ENCODE results near the gene SLC25A22. TPM values are rescaled to one million over a fixed set of nuclear protein-coding genes. Genes with fewer than 3 reads are reported as not detected.

The SLC25A22 gene
- total RNA-seq, 1 donor from 2014 or later: 3.4 TPM

DNA sequence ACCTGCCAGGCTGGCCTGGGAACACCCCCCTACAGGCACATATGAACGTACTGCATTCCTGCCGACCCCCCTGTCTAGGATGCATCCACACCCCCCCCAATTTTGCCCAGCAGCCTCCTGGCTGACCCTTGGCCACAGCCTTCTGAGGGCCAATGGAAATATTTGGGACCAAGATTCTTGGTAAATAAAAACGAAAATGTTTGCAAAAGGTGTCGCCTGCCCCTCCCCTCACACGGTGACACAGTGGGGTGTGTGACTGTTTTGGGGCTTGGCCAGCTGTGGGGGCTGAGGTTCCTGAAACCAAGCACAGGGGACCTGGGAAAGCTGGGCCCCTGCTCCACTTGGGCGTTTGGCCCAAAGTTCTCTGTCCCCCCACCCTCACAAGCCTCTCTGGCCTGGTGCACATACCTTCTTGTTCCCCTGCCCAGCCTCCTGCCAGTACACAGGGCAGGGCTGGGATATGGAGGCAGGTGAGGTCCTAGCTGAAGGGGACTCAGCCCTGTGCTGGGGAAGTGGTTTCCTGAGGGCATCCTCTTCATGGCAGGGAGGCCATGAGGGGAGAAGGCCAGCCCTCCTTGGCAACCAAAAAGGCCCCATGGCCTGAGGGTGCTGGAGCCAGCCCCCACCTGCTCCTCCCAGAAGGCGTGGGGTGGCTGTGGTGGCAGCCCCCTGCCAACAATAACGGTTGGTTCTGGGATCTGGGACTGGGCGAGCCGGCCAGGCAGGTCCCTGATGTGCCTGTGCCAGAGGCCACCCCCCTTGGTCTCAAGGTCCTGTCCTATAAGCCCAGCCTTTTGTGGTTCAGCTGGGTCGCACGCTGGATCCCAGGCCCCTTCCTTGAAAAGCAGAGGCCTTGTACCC, 27.5 kb upstream of the SLC25A22 start:
- ATAC-seq (ENCODE audit: poor library complexity) (no peak), DNase-seq (no peak)
- intact Hi-C loops (cut with DNase I): no loop called here

DNA sequence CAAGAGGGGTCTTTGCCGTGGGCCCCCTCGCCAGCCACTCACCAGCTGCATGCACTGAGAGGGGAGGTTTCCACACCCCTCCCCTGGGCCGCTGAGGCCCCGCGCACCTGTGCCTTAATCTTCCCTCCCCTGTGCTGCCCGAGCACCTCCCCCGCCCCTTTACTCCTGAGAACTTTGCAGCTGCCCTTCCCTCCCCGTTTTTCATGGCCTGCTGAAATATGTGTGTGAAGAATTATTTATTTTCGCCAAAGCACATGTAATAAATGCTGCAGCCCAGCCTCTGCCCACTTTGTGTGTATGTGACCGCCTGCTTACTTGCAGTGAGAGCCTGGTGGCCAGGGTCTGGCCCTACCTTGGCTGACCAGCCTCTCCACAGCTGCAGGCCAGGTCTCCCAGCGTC, 26.9 kb upstream of the SLC25A22 start:
- DNase-seq (no peak), ATAC-seq (ENCODE audit: poor library complexity) (no peak)
- intact Hi-C loops (cut with DNase I): no loop called here

DNA sequence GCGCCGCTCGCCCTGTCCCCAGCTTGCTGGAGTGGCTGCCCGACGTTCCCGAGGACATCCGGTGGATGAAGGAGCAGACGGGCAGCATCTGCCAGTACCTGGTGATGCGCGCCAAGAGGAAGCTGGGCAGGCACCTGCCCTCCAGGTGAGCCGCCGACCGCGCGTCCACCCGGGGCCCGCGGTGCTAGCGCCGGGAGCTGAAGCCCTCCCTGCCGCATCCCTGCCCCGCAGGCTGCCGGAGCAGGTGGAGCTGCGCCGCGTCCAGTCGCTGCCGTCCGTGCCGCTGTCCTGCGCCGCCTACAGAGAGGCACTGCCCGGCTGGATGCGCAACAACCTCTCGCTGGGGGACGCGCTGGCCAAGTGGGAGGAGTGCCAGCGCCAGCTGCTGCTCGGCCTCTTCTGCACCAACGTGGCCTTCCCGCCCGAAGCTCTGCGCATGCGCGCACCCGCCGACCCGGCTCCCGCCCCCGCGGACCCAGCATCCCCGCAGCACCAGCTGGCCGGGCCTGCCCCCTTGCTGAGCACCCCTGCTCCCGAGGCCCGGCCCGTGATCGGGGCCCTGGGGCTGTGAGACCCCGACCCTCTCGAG, 26.3 kb upstream of the SLC25A22 start:
- ATAC-seq (ENCODE audit: poor library complexity) (no peak), DNase-seq (no peak)
- intact Hi-C loops (cut with DNase I): no loop called here

DNA sequence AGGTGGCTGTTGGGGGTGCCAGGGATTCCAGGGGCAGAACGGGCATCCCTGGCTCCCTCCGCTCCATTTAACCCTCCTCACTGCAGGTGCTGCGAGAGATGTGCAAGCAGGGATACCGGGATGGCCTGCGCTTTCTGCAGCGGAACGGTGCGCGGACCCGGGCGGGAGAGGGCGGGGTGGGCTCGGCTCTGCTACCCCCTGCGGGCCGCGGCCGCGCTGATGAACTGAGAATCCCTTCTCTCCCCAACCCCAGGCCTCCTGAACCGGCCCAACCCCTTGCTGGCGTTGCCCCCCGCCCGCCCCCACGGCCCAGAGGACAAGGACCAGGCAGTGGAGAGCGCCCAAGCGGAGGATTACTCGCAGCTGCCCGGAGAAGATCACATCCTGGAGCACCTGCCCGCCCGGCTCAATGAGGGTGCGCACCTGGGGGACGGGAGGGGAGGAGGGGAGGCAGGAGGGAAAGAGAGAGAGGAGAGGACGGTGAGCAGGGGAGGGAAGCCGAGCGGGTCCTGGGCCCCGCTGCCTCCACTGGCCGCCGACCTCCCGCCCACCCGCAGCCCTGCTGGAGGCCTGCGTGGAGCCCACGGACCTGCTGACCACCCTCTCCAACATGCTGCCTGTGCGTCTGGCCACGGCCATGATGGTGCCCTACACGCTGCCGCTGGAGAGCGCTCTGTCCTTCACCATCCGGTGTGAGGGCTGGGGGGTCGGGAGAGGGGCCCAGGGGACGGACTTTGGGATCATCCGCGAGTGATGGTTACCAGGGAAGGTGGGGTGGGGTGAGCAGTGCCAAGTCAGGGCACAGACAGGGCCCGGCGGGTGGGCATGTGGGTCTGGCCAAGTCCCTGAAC, 25.6 kb upstream of the SLC25A22 start:
- intact Hi-C loops (cut with DNase I): no loop called here
- ATAC-seq (ENCODE audit: poor library complexity): no peak
- DNase-seq: no peak

DNA sequence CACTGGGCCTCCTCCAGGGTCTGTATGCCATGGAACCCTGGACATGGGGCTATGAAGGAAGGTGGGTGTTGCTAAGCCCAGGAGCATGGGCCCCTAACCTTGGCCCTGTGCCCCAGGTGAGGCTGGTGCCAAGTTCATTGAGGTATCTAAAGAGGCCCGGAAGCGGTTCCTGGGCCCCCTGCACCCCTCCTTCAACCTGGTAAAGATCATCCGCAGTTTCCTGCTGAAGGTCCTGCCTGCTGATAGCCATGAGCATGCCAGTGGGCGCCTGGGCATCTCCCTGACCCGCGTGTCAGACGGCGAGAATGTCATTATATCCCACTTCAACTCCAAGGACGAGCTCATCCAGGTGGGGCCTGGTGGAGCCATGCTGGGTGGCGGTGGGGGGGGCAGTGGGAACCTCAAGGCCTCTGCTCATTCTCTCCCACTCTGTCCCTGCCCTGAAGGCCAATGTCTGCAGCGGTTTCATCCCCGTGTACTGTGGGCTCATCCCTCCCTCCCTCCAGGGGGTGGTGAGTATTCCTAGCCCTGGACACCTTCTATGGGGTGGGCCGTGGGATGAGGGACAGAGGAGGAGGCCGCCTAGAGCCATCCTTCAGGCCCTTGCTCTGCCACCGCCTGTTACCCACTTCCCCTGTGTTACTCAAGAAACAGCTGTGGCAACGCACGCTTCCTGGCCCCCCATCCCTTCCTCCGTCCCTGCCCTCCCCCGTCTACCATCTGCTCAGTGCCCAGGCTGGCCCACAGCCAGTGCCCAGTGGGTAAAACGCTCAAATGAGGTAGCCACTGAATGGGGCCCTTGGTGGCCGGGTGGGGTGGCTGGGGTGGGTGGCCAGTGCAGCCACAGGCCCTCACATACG, 23.7 kb upstream of the SLC25A22 start:
- DNase-seq (peak; percentile 79), ATAC-seq (ENCODE audit: poor library complexity) (no peak)
- intact Hi-C loops (cut with DNase I): no loop called here

DNA sequence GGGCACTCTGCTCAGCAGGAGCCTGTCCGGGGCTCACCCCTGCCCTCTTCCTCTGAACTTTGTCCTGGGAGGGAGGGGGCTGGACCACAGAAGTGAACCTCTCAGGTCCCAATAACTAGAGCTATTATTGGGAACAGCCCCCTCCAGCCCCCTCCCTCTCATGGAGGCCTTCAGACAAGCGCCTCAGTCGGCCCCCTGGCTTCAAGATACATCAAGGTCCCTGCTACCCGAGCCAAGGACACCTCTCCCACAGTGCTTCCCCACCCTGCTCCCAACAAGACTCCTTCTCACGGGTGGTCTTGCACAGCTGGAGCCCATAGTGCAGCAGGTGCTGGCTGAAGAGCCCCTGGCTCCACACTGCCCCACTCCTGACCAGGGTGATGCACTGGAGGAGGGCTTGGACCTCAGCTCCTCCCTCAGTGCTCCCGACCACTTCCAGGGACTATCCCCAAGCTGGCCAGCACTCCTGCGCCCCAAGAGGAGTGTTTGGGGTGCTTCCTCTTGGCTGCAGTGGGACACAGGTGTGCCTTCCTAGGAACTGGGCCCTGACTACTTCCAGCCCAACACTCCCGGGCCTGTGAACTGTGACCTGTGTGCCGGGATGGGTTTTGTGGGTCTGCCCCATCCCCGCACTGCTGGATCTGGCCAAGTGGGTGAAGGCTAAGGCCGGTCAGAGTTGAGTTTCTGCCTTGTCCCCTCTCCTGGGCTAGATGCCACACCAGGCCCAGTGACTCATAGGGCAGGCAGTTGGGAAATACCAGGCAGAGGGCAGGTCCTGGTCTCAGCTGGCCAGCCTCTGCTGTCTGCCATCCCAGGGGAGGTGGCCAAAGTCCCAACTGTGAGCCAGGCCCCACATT, 22.8 kb upstream of the SLC25A22 start:
- intact Hi-C loops (cut with DNase I): no loop called here
- DNase-seq: peak; percentile 89
- ATAC-seq (ENCODE audit: poor library complexity): peak; percentile 61

DNA sequence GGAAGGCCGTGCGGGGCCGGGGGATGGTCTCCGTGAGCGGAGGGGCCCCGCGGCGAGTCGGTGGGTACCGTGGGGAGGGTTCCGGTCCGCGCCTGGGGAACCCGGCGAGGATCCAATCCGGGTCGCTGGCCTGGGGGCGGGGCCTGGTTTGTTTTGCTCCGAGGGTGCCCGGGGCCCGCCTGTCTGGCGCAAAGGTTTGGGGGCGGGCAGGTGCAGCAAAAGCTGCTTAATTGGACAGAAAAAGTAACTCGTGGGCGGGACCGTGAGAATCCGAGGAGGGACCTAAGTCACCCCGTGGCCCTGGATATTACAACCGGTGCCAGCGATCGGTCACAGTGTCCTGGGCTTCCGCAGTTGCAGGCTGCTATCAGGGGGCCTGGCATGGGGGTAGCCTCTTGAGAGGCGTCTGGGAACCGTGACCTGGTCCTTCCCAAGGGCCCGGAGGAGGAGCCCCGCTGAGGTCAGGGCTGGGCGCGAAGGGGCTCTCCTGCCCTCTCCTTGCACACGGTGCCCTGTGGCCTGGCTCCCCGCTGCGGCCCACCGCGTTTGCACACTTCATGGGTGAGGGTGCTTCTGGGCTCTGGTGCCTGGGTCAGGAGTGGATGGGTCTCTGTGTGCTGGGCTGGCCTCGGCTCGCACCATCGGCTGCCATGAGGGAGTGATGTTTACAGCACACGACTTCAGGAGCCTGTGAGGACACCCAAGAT, 22.0 kb upstream of the SLC25A22 start:
- intact Hi-C loops (cut with DNase I): no loop called here
- DNase-seq (peak; percentile 94), ATAC-seq (ENCODE audit: poor library complexity) (peak; percentile 72)

DNA sequence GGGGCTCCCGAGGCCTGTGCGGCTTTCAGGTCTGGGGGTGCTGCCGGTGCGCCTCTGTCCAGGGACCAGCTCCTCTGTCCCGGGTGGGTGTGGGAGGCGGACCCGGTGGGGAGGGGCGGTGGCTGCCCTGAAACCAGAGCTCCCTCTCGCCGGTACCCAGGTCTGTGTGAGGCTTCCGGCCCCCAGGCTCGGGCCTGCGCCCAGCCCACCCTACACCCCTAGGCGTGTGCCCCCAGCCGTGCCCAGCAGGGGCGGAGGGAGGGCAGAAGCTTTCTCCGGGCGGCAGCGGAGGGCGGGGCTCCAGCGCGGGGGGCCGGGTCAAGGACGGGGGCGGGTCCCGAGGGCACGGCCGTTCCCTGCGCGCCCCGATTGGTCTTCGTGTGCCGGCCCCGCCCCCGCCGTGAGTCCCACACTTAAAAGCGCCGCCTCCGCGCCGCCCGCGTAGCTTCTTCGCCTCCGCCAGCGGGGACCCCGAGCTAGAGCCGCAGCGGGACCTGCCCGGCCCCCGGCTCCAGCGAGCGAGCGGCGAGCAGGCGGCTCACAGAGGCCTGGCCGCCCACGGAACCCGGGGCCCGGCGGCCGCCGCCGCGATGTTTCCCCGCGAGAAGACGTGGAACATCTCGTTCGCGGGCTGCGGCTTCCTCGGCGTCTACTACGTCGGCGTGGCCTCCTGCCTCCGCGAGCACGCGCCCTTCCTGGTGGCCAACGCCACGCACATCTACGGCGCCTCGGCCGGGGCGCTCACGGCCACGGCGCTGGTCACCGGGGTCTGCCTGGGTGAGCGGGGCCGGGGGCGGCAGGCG, 21.2 kb upstream of the SLC25A22 start:
- ATAC-seq (ENCODE audit: poor library complexity): peak; percentile 87
- intact Hi-C loops (cut with DNase I): no loop called here
- peak; percentile 96 for DNase-seq

DNA sequence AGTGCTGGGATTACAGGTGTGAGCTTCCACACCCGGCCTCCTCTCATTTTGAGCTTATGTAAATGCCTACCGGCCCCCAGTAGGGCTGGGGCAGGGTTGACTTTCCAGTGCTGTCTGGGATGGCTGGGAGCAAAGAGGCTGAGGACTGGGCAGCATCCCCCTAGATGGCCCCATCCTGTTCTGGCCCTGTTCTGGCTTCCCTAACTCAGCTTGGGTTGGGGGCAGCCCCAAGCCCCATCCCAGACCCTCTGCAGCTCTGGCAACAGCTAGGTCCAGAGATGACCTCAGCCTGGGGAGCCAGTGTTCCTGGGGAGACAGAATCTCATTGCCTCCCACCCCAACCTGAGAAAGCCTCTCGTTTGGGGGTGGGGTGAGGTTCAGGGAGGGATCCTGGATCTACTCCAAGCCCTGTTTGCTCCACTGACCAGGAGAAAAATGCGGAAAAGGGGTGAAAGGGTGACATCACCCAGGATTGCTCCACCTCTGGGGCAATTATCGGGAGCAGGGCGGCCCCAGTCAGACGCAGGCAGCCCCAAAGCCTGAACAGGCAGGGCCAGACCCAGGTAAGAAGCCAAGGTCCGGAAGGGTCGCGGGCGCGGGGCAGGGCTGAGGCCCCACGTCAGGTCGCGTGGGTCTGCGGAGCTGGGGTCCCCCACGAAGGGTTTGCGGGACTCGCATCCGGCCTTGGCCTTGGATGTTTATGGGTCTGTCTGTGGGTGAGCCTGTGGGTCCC, 20.5 kb upstream of the SLC25A22 start, which contains the start of gene PNPLA2:
Gene PNPLA2 (plus strand): TSS at position 519 of the 733 bp plus-strand sequence. CDS start 805 bp downstream, outside the sequence.
- no peak for ATAC-seq (ENCODE audit: poor library complexity)
- intact Hi-C loops (cut with DNase I): no loop called here
- no peak for DNase-seq

DNA sequence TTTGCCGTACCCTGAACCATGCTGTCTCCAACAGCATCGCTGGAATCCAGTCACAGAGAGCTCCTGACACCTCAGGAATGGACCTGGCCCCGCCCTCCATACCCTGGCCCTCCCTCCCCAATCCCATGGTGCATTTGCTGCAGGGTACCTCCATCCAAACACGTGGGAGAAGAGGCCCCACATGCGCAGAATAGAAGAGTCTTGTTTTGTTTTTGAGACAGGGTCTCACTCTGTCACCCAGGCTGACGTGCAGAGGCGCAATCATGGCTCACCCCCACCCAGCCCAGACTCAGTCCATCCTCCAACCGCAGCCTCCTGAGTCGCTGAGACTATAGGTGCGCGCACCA, 18.3 kb upstream of the SLC25A22 start:
- no peak for DNase-seq
- no peak for ATAC-seq (ENCODE audit: poor library complexity)
- intact Hi-C loops (cut with DNase I): no loop called here

DNA sequence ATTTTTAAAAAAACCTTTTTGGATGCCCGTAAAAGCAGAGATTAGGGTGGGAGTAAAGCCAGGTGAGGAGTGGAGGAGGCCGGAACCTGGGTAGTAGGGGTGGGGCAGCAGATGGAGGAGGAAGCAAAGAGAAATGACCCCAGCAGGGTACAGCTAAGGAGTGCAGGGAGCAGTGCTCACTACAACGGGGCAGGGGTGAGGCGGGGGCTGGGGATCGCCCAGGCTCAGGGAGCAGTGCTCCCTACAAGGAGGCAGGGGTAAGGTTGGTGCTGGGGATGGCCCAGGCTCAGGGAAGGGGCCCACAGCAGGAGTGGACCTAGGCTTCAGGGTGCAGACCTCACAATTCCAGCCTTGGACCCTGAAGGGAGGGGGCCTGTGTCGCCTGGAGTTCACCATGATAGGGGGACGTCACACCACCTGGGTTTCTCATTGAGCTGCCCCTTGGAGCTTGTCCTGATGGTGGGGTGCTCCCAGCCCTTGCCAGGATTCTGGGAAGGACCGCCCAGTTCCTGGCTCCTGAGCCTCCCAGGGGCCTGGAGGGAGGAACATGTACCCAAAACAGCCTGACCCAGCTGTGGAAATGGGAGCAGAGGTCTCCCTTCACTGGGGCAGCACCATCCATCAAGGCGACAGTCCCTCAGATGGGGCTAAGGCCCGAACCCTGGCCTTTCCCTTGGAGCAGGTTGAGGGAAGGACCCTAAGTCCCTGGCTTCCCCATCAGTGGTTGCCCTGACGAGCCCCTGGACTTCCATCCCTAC, 17.8 kb upstream of the SLC25A22 start:
- intact Hi-C loops (cut with DNase I): no loop called here
- ATAC-seq (ENCODE audit: poor library complexity): no peak
- DNase-seq: no peak

DNA sequence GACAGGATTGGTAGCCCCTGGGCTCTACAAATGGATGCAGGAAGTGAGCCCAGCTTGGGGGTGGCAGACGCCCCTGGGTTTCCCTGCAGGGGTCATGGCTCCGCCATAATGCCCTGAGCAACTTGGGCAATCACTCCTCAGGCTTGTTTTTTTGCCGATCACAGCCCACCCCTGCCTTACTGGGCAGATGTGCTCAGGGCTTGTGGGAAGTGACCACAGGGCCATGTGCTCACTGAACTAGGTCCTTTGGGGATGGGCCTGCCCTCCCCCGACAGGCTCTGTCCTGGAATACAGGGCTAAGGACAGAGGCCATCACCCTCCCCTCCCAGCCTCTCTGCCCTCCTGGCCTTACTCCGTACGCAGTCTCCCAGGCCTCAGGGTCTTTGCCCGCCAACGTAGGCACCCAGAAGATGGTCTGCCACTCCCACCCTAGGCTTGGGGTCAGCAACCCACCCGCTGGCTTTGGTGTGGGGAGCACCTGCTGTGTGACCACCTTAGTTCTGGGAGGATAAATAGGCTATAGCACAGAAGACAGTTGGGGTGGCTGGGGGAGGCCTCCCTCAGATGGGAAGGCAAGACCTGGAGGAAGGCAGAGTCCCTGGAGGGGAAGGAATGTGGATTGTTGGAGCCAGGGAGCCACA, 15.5 kb upstream of the SLC25A22 start:
- intact Hi-C loops (cut with DNase I): no loop called here
- DNase-seq (no peak), ATAC-seq (ENCODE audit: poor library complexity) (no peak)

DNA sequence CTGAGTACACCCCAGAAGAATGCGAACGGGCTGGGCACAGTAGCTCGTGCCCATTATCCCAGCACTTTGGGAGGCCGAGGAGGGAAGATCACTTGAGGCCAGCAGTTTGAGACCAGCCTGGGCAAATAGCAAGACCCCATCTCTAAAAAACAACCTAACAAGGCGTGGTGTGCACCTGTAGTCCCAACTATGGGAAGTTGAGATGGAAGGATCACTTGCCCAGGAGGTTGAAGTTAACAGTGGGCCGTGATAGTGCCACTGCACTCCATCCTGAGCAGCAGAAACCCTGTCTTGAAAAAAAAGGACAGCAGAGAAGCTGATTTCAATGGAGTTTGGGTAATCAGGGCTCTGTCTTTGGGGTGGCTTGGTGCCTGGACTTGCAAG, 15.0 kb upstream of the SLC25A22 start:
- DNase-seq (no peak), ATAC-seq (ENCODE audit: poor library complexity) (no peak)
- intact Hi-C loops (cut with DNase I): no loop called here

DNA sequence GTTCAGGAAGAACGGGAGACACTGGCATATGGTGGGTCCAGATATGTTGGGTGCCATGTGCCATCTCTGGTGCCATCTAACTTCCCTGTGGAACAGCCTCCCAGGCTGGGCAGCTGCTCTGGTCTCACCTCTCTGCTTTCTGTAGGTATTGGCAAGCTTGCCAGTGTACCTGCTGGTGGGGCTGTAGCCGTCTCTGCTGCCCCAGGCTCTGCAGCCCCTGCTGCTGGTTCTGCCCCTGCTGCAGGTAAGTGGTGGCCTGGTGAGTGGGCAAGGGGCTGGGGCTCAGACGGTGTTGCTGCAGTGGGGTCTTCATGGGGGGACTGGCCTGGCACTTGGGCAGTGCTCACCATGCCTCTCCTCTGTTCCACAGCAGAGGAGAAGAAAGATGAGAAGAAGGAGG, 14.3 kb upstream of the SLC25A22 start:
- DNase-seq (no peak), ATAC-seq (ENCODE audit: poor library complexity) (no peak)
- intact Hi-C loops (cut with DNase I): no loop called here
